Colonic mucosa (tissue), 4 donors: ENCODE data around the gene HIVEP1. TPM values are rescaled to one million over a fixed set of nuclear protein-coding genes. Genes with fewer than 3 reads are reported as not detected.

Experiments
- DNase-seq: peaks from one replicate; pipeline ENCODE4 v3.0.0-alpha.2; 2020
- H3K27ac ChIP-seq: fragments of 200-600 bp; one replicate; pipeline ENCODE4 v1.8.0; 2021
- H3K27me3 ChIP-seq: fragments of 200-600 bp; one replicate; pipeline ENCODE4 v1.8.0; 2021
- H3K36me3 ChIP-seq: fragments of 200-600 bp; one replicate; pipeline ENCODE4 v1.8.0; 2021
- H3K4me1 ChIP-seq: fragments of 200-600 bp; one replicate; pipeline ENCODE4 v1.8.0; 2021; ENCODE audit warnings: mild to moderate bottlenecking
- H3K4me3 ChIP-seq: fragments of 200-600 bp; one replicate; pipeline ENCODE4 v1.8.0; 2021
- H3K9ac ChIP-seq, 2 donors: one replicate each; pipeline ENCODE4 v1.7.0; 2013; ENCODE audit warnings: control low read depth in 2 of 2, low read depth in 2 of 2, low read length in 2 of 2
- H3K9me3 ChIP-seq: fragments of 200-600 bp; one replicate; pipeline ENCODE4 v1.8.0; 2021
- intact Hi-C: fragments of 100-400 bp; cut with DNase I; formaldehyde crosslinking; loops from one replicate; pipeline ENCODE4 v1.14.1; 2022
- total RNA-seq, 2 donors: library from RNA; stranded (reverse); fragmentation: NEBNext Ultra II Directional in 1 of 2; extraction: Animal tissue kit (Norgen Biotek cat#: 25700) in 1 of 2; gene quantifications; one replicate each; pipeline ENCODE4 v1.2.1, GENCODE V29; 2021
- TF ChIP-seq, protein P1 (sequence below): fragments of 200-600 bp; IDR thresholded peaks from one replicate; pipeline ENCODE4 v1.8.0; 2022; ENCODE audit warnings: antibody characterized with exemption, mild to moderate bottlenecking
- donor health status: healthy.
- donor health status: DM: no; HTN: no; CAD: no.
- donor health status: DM: no; HTN: no; CAD: no.

The HIVEP1 gene
- total RNA-seq, 2 donors from 2014 or later, result 22.2 to 27.9 TPM

- no peaks in the 10 kb centered on the region for H3K4me1 ChIP-seq
- peak overlapping the region; percentile 76 to 97 for H3K9ac ChIP-seq
- H3K27me3 ChIP-seq, result no peaks in the 10 kb centered on the region
- peak overlapping the region; percentile 37 for H3K4me3 ChIP-seq
- H3K36me3 ChIP-seq, result no peaks in the 10 kb centered on the region
- no peak for DNase-seq
- TF ChIP-seq, protein P1, sequence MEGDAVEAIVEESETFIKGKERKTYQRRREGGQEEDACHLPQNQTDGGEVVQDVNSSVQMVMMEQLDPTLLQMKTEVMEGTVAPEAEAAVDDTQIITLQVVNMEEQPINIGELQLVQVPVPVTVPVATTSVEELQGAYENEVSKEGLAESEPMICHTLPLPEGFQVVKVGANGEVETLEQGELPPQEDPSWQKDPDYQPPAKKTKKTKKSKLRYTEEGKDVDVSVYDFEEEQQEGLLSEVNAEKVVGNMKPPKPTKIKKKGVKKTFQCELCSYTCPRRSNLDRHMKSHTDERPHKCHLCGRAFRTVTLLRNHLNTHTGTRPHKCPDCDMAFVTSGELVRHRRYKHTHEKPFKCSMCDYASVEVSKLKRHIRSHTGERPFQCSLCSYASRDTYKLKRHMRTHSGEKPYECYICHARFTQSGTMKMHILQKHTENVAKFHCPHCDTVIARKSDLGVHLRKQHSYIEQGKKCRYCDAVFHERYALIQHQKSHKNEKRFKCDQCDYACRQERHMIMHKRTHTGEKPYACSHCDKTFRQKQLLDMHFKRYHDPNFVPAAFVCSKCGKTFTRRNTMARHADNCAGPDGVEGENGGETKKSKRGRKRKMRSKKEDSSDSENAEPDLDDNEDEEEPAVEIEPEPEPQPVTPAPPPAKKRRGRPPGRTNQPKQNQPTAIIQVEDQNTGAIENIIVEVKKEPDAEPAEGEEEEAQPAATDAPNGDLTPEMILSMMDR, result no peak
- intact Hi-C loops, result loop anchor here (5.0 to 10.0 kb wide), 3 partner anchors 87 to 314 kb away; no protein-coding TSS in a partner anchor
- H3K9me3 ChIP-seq, result no peaks in the 10 kb centered on the region
- peak overlapping the region; percentile 96 for H3K27ac ChIP-seq
Measured at GRCh38 chr6:12009180-12009685, 2.9 kb upstream of the HIVEP1 start.

- Histone ChIP-seq H3K27me3 (no peaks in the 10 kb centered on the region), H3K36me3 (no peaks in the 10 kb centered on the region), H3K4me3 (peak overlapping the region; percentile 43), H3K9me3 (no peaks in the 10 kb centered on the region), H3K9ac (peak overlapping the region; percentile 97), H3K4me1 (no peaks in the 10 kb centered on the region), H3K27ac (peak overlapping the region; percentile 96)
- intact Hi-C loops, result loop anchor here (5.0 to 10.0 kb wide), 3 partner anchors 88 to 315 kb away; no protein-coding TSS in a partner anchor
- TF ChIP-seq, protein P1, result no peak
- no peak for DNase-seq
Measured at GRCh38 chr6:12009876-12010634, 2.1 kb upstream of the HIVEP1 start.

DNA sequence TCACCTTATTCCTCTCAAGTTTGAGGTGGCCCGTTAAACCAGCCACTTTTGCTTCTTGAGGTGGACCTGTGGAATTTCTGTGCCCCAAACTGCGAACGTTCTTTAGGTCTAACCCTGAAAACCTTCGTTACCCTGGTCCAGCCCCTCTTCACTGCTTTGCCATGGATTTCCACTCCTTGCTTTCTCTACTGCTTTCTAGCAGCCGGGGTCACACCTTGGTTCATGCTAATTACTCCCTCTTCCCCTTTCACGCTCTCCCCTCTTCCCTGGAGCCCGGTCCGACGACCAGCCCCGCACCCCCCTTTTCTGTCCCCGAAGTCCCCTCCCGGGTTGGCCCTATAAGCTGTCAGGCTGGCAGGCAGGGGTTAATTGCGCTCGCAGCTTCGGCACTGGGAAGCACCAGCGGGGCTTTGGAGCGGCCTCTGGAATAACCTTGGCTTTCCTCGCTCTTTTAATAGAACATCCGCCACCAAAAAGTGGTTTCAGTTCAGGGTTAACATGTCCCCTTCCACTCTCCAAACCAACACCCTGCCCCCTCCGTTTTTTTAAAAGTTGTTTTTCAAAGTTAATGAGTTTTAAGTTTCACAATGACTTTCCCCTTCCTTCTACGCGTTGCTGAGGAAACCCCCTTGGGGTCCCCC is 1.4 kb upstream of the HIVEP1 start:
- H3K36me3 ChIP-seq, result no peaks in the 10 kb centered on the region
- no peaks in the 10 kb centered on the region for H3K27me3 ChIP-seq
- H3K4me1 ChIP-seq, result no peaks in the 10 kb centered on the region
- peak; percentile 76 for DNase-seq
- H3K27ac ChIP-seq, result peak overlapping the region; percentile 96
- H3K9ac ChIP-seq, result peak overlapping the region; percentile 97
- intact Hi-C loops, result no loop called here
- TF ChIP-seq, protein P1, result no peak
- H3K4me3 ChIP-seq, result peak overlapping the region; percentile 43
- H3K9me3 ChIP-seq, result no peaks in the 10 kb centered on the region

- peak overlapping the region; percentile 55 for H3K4me3 ChIP-seq
- no peaks in the 10 kb centered on the region for H3K4me1 ChIP-seq
- no peaks in the 10 kb centered on the region for H3K36me3 ChIP-seq
- peak; percentile 96 for DNase-seq
- intact Hi-C loops, result no loop called here
- peak overlapping the region; percentile 96 for H3K27ac ChIP-seq
- TF ChIP-seq, protein P1, result no peak
- no peaks in the 10 kb centered on the region for H3K27me3 ChIP-seq
- H3K9ac ChIP-seq, result peak overlapping the region in 1 of 2 donors; percentile 91
- no peaks in the 10 kb centered on the region for H3K9me3 ChIP-seq
Measured at GRCh38 chr6:12011276-12012037, 655 bp upstream of the HIVEP1 start.
